Esophagus muscularis mucosa (tissue), 3 donors: ENCODE data around the gene NGFR.

Source experiments
- CTCF ChIP-seq, 3 experiments: fragments of 200-600 bp in 2 of 3; fragments of 450-650 bp in 1 of 3; sonication (generic) in 2 of 3; IDR thresholded peaks; one replicate each; pipeline ENCODE4 v1.5.1; 2017 to 2019; ENCODE audit warnings: antibody characterized with exemption in 3 of 3, mild to moderate bottlenecking in 2 of 3, moderate library complexity in 1 of 3
- POLR2A ChIP-seq: fragments of 450-650 bp; IDR thresholded peaks from one replicate; pipeline ENCODE4 v1.6.1; 2017; ENCODE audit warnings: antibody characterized with exemption, moderate library complexity, mild to moderate bottlenecking, low read depth
- POLR2AphosphoS5 ChIP-seq, 2 donors: sonication (generic); formaldehyde crosslinking; IDR thresholded peaks; one replicate each; pipeline ENCODE4 v1.6.1; 2017; ENCODE audit warnings: antibody characterized with exemption in 2 of 2

DNA sequence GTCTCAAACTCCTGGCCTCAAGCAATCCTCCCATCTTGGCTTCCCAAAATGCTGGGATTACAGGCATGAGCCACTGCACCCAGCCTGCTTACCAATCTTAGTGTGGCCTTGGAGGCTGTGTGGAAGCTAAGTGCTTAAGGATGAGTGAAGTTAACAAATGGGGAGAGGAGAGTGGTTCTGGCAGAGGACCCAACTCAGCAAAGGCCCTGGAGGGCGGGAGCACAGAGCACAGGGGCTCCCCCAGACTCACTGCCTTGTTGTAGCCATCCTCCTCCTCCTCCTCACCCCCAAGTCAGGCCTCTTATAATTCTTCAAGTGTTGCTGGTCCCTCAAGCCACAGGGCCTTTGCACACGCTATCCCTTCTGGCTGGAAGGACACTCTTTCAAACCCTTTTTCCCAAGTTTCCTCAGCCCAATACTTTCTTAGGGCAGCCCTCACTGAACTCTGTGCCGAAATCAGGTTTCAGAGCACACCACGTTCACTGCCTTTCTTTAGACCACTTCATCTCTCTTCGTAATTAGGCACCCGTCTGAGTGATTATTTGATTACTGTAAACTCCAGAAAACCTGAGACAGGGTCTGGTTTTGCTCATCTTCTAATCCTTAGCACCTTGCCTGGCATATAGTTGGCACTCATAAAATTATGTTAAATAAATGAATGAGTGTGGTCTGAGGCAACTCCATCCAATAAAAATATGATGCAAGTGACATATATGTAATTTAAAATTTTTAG is 23.4 kb downstream of the NGFR start:
- TF ChIP-seq CTCF (IDR thresholded peaks at IDR 0.05), result no peak
- TF ChIP-seq POLR2A, result no peak
- TF ChIP-seq POLR2AphosphoS5 (IDR thresholded peaks at IDR 0.05), result no peak
